Subcutaneous adipose tissue (tissue), 4 donors: ENCODE results near the gene RHOJ. TPM values are rescaled to one million over a fixed set of nuclear protein-coding genes. Genes with fewer than 3 reads are reported as not detected.

ENCODE experiments used
- total RNA-seq, 4 donors: library from RNA; depleted of rRNA; stranded (reverse); fragments of >200 nt; gene quantifications; one replicate each; pipeline ENCODE4 v1.1.0, GENCODE V29; 2016
- TF ChIP-seq, protein P1 (sequence below): fragments of 450-650 bp; IDR thresholded peaks from one replicate; pipeline ENCODE4 v1.5.1; 2016; ENCODE audit warnings: low read depth, mild to moderate bottlenecking, control low read depth, antibody characterized with exemption, moderate library complexity

RHOJ gene
- total RNA-seq, 4 donors from 2014 or later = 5.3 to 23.2 (median 8.4) TPM

DNA sequence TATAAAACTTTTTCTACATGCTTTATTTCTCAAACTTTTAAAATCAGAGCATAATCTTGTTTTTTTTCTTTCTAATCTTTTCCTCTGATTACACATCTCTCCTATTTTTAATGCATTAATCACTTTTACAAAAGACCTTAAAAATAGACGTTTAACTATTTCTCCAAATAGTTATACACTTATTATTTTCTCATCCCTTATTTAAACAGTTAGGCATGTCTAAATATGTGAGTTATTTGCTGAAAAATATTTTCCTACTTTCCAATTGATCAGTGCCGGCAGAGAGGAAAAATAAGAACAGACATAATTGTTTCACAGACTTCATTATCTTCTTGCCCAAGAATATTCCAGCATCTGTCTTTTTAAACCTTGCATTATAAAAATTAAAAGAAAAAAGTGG is 28.7 kb upstream of the RHOJ start:
- TF ChIP-seq, protein P1, sequence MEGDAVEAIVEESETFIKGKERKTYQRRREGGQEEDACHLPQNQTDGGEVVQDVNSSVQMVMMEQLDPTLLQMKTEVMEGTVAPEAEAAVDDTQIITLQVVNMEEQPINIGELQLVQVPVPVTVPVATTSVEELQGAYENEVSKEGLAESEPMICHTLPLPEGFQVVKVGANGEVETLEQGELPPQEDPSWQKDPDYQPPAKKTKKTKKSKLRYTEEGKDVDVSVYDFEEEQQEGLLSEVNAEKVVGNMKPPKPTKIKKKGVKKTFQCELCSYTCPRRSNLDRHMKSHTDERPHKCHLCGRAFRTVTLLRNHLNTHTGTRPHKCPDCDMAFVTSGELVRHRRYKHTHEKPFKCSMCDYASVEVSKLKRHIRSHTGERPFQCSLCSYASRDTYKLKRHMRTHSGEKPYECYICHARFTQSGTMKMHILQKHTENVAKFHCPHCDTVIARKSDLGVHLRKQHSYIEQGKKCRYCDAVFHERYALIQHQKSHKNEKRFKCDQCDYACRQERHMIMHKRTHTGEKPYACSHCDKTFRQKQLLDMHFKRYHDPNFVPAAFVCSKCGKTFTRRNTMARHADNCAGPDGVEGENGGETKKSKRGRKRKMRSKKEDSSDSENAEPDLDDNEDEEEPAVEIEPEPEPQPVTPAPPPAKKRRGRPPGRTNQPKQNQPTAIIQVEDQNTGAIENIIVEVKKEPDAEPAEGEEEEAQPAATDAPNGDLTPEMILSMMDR = no peak

DNA sequence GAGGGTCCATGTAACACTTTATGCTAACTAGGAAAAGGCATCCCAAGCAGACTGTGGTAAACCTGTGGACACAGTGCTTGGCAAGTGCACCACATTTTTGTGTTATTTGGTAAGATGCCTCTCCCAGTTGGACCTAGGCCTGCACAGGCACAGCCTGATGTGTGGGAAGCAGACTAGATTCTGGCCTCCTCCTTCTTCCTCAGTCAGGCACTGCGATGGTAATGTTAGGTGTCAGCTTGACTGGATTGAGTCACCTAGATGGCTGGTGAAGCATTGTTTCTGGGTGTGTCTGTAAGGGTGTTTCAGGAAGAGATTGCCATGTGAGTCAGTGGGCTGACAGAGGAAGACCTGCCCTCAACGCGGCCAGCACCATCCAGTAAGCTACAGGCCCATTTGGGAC is 25.3 kb upstream of the RHOJ start:
- TF ChIP-seq, protein P1 = no peak

DNA sequence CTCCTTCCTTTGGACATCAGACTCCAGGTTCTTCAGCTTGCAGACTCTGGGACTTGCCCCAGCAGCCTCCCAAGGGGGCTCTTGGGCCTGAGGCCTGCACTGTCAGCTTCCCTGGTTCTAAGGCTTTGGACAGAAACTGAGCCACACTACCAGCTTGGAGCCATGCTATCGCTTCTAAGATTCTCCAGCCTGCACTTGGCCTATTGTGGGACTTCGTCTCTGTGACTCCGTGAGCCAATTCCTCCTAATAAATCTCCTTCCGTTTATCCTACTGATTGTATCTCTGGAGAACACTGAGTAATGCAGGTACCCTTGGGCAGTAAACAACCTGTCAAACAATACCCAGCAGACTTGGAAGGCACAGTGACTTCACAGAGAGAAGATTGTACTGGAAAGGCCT is 24.9 kb upstream of the RHOJ start:
- TF ChIP-seq, protein P1 = no peak

DNA sequence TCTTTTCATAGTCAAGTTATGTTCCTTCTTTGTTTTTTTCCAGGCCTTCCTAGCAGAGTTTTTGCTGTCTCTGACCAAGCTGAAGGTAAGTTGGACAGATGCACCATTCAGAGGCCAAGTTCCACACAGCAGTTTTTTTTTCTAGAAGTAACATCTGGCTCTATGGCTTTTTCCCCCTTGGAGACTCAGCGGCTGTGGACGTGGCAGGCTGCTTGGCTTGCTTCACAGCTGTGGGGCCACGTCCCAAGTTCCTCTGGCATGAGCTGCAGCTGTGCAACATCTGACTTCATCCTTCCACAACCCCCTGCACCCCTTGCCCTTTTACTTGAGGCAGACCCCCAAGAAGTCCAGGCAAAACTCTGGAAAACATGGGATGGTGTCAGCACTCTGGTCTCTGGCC is 24.2 kb upstream of the RHOJ start:
- TF ChIP-seq, protein P1 = no peak

- TF ChIP-seq, protein P1 = no peak
These were observed 21.3 kb upstream of the RHOJ start for GRCh38 chr14:63182968-63183367.

DNA sequence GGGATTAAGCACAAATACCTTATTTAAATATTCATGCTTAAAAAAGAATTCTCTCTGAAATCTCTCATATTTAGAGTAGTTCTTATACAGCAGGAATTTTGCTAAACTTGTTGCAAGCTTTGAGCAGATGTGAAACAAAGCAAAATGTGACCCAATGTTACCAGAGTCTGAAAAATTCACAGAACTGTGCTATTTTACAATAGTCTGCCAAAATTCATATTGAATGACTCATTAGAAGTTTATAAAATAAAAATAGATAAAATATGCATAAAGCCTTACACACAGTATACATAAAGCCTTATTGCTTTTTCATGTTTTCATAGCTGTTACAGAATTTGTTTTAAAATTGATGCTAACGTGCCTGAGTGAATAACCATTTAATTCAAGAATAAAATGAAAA is 17.8 kb upstream of the RHOJ start:
- TF ChIP-seq, protein P1 = no peak

- TF ChIP-seq, protein P1 = no peak
These were observed 13.0 kb upstream of the RHOJ start for GRCh38 chr14:63191211-63191610.
